ENCODE data around the gene TASL.

Gene TASL

DNA sequence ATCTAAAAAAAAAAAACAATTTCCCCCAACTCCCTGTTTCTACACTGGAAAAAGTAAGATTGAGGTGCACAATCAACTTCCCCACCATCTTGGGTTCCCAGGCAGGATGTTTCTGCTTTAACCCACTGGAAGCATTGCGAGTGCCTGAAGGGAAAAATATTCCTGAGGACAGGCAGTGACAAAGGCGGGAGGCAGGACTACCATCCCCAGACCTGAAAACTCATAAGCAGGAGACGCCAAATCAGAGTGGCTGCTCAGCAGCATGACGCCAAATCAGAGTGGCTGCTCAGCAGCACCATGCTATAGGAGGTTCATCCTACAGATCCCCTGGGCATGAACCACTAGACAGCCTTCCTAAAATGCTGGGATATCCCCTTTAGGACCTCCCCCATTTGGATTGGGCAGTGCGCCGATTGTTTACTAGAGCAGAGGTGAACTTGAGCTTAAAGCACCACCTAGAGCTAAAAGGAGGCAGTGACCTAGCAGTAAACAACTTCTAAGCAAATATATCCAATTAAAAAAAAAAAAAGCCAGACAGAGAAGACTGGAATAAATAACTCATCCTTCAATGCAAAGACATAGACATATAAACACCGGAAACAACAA lies 40.7 kb upstream of the TASL start:
- H3K27ac ChIP-seq (ENCODE audit: extremely low read depth, low read depth, low read length), result no peak overlapping the region
- POLR2A ChIA-PET, result no interaction called here
- TF ChIP-seq HOXC10 (CRISPR knock-in tag; IDR thresholded peaks at IDR 0.05) (no peak), ZNF626 (tag by site-specific recombination; IDR thresholded peaks at IDR 0.05) (no peak), ZNF654 (tag by site-specific recombination; IDR thresholded peaks at IDR 0.05; ENCODE audit: low read depth) (no peak), ZNF621 (tag by site-specific recombination; IDR thresholded peaks at IDR 0.05) (no peak), SCRT2 (tag by site-specific recombination; IDR thresholded peaks at IDR 0.05) (no peak), MYNN (tag by site-specific recombination; IDR thresholded peaks at IDR 0.05; ENCODE audit: borderline replicate concordance) (no peak), ZNF701 (tag by site-specific recombination; IDR thresholded peaks at IDR 0.05) (no peak), ZNF548 (tag by site-specific recombination; IDR thresholded peaks at IDR 0.05) (no peak), SP2 (tag by site-specific recombination; IDR thresholded peaks at IDR 0.05) (no peak), ZNF561 (tag by site-specific recombination; IDR thresholded peaks at IDR 0.05; ENCODE audit: borderline replicate concordance) (no peak)
- TF ChIP-seq, protein P1, sequence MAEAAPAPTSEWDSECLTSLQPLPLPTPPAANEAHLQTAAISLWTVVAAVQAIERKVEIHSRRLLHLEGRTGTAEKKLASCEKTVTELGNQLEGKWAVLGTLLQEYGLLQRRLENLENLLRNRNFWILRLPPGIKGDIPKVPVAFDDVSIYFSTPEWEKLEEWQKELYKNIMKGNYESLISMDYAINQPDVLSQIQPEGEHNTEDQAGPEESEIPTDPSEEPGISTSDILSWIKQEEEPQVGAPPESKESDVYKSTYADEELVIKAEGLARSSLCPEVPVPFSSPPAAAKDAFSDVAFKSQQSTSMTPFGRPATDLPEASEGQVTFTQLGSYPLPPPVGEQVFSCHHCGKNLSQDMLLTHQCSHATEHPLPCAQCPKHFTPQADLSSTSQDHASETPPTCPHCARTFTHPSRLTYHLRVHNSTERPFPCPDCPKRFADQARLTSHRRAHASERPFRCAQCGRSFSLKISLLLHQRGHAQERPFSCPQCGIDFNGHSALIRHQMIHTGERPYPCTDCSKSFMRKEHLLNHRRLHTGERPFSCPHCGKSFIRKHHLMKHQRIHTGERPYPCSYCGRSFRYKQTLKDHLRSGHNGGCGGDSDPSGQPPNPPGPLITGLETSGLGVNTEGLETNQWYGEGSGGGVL (tag by site-specific recombination; IDR thresholded peaks at IDR 0.05), result no peak
- TF ChIP-seq, protein P2, sequence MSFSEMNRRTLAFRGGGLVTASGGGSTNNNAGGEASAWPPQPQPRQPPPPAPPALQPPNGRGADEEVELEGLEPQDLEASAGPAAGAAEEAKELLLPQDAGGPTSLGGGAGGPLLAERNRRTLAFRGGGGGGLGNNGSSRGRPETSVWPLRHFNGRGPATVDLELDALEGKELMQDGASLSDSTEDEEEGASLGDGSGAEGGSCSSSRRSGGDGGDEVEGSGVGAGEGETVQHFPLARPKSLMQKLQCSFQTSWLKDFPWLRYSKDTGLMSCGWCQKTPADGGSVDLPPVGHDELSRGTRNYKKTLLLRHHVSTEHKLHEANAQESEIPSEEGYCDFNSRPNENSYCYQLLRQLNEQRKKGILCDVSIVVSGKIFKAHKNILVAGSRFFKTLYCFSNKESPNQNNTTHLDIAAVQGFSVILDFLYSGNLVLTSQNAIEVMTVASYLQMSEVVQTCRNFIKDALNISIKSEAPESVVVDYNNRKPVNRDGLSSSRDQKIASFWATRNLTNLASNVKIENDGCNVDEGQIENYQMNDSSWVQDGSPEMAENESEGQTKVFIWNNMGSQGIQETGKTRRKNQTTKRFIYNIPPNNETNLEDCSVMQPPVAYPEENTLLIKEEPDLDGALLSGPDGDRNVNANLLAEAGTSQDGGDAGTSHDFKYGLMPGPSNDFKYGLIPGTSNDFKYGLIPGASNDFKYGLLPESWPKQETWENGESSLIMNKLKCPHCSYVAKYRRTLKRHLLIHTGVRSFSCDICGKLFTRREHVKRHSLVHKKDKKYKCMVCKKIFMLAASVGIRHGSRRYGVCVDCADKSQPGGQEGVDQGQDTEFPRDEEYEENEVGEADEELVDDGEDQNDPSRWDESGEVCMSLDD (tag by site-specific recombination; IDR thresholded peaks at IDR 0.05), result no peak
- TF ChIP-seq, protein P3, sequence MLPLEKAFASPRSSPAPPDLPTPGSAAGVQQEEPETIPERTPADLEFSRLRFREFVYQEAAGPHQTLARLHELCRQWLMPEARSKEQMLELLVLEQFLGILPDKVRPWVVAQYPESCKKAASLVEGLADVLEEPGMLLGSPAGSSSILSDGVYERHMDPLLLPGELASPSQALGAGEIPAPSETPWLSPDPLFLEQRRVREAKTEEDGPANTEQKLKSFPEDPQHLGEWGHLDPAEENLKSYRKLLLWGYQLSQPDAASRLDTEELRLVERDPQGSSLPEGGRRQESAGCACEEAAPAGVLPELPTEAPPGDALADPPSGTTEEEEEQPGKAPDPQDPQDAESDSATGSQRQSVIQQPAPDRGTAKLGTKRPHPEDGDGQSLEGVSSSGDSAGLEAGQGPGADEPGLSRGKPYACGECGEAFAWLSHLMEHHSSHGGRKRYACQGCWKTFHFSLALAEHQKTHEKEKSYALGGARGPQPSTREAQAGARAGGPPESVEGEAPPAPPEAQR (tag by site-specific recombination; IDR thresholded peaks at IDR 0.05), result no peak
- H3K9me3 ChIP-seq (ENCODE audit: control insufficient read depth, insufficient read depth, low read depth, low read length), result no peaks in the 10 kb centered on the region; the same call in 1 of the 2 replicates
- CTCF ChIA-PET, result no interaction called here
- no peaks in the 10 kb centered on the region for H3K4me1 ChIP-seq (ENCODE audit: control insufficient read depth, insufficient read depth, low read length)
- H3K36me3 ChIP-seq (ENCODE audit: control insufficient read depth in 2 of 2, insufficient read depth in 1 of 2, low read length in 2 of 2), result no peaks in the 10 kb centered on the region
- H3K4me3 ChIP-seq (ENCODE audit: low read depth, low read length), result no peak overlapping the region

DNA sequence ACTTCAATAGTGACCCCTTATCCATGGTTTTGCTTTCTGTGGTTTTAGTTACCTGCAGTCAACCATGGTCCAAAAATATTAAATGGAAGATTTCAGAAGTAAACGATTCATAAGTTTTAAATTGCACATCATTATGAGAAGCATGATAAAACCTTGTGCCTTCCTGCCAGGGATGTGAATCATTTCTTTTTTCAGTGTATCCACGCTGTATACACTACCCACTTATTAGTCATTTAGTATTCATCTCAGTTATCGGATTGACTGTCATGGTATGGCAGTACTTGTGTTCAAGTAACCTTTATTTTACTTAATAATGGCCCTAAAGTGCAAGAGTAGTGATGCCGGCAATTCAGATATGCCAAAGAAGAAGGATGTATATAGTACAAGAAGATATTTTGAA lies 37.7 kb upstream of the TASL start:
- H3K9me3 ChIP-seq (ENCODE audit: control insufficient read depth, insufficient read depth, low read depth, low read length), result no peaks in the 10 kb centered on the region
- no peak overlapping the region for H3K27ac ChIP-seq (ENCODE audit: extremely low read depth, low read depth, low read length)
- ChIA-PET CTCF (no interaction called here), POLR2A (no interaction called here)
- no peaks in the 10 kb centered on the region for H3K36me3 ChIP-seq (ENCODE audit: control insufficient read depth in 2 of 2, insufficient read depth in 1 of 2, low read length in 2 of 2)
- no peaks in the 10 kb centered on the region for H3K4me1 ChIP-seq (ENCODE audit: control insufficient read depth, insufficient read depth, low read length)
- no peak for TF ChIP-seq ZNF426 (tag by site-specific recombination; IDR thresholded peaks at IDR 0.05)
- TF ChIP-seq, protein P4, sequence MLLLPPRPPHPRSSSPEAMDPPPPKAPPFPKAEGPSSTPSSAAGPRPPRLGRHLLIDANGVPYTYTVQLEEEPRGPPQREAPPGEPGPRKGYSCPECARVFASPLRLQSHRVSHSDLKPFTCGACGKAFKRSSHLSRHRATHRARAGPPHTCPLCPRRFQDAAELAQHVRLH (tag by site-specific recombination; IDR thresholded peaks at IDR 0.05), result no peak
- no peak for TF ChIP-seq ZNF555 (tag by site-specific recombination; conservative IDR thresholded peaks at IDR 0.05)
- no peak for TF ChIP-seq OVOL3 (tag by site-specific recombination; IDR thresholded peaks at IDR 0.05)
- H3K4me3 ChIP-seq (ENCODE audit: low read depth, low read length), result no peak overlapping the region

All from HEK293 (cell line).